RWPE2 (cell line): ENCODE results near the gene NRSN2.

Source experiments
- ATAC-seq: fragments of 200-7000 bp; cut with Tn5 transposase; 3 replicates; pipeline ENCODE4 v1.9.1; 2021; ENCODE audit warnings: low read depth
- DNase-seq: peaks from one replicate; pipeline ENCODE4 v3.0.0-alpha.2; 2020; ENCODE audit warnings: low spot score
- H3K27ac ChIP-seq: fragments of 450-650 bp; 2 replicates; pipeline ENCODE4 v1.5.1; 2017; ENCODE audit warnings: mild to moderate bottlenecking; ENCODE audit not compliant: poor library complexity, severe bottlenecking
- H3K27me3 ChIP-seq: fragments of 250-450 bp; sonication (Bioruptor Pico); 2 replicates; pipeline ENCODE4 v1.5.1; 2021; ENCODE audit warnings: mild to moderate bottlenecking, moderate library complexity; ENCODE audit not compliant: insufficient read depth, poor library complexity, severe bottlenecking
- H3K36me3 ChIP-seq: fragments of 250-450 bp; sonication (Bioruptor Pico); 2 replicates; pipeline ENCODE4 v1.5.1; 2020; ENCODE audit warnings: low read depth, mild to moderate bottlenecking, moderate library complexity
- H3K4me1 ChIP-seq: fragments of 250-450 bp; sonication (Bioruptor Pico); 2 replicates; pipeline ENCODE4 v1.5.1; 2021; ENCODE audit warnings: mild to moderate bottlenecking, moderate library complexity; ENCODE audit not compliant: insufficient read depth, poor library complexity, severe bottlenecking
- H3K4me3 ChIP-seq: fragments of 250-450 bp; sonication (Bioruptor Pico); 2 replicates; pipeline ENCODE4 v1.5.1; 2021; ENCODE audit warnings: mild to moderate bottlenecking, moderate library complexity; ENCODE audit not compliant: severe bottlenecking
- H3K9me3 ChIP-seq: fragments of 250-450 bp; sonication (Bioruptor Pico); 2 replicates; pipeline ENCODE4 v1.5.1; 2021; ENCODE audit warnings: mild to moderate bottlenecking, moderate library complexity; ENCODE audit not compliant: severe bottlenecking
- CTCF ChIP-seq: fragments of 450-650 bp; IDR thresholded peaks from one replicate; pipeline ENCODE4 v1.5.1; 2017; ENCODE audit warnings: mild to moderate bottlenecking, moderate library complexity; ENCODE audit not compliant: poor library complexity, severe bottlenecking

NRSN2 gene

GRCh38 chr20:397432-398237 is 50.7 kb downstream of the NRSN2 start:
- H3K9me3 ChIP-seq, result no peaks in the 10 kb centered on the region
- H3K4me1 ChIP-seq, result peaks cover 23% of the 10 kb centered on the region
- peaks cover 60% of the 10 kb centered on the region for H3K36me3 ChIP-seq
- no peaks in the 10 kb centered on the region for H3K27me3 ChIP-seq
- H3K27ac ChIP-seq, result peak overlapping the region; percentile 20
- H3K4me3 ChIP-seq, result no peak overlapping the region
- ATAC-seq (no peak), DNase-seq (no peak)
- TF ChIP-seq CTCF, result no peak

- TF ChIP-seq CTCF, result no peak
- Histone ChIP-seq H3K4me3 (no peak overlapping the region), H3K36me3 (peaks cover 44% of the 10 kb centered on the region), H3K27ac (peak overlapping the region; percentile 96), H3K4me1 (peaks cover 23% of the 10 kb centered on the region), H3K27me3 (no peaks in the 10 kb centered on the region), H3K9me3 (peaks cover 2% of the 10 kb centered on the region)
- ATAC-seq (no peak), DNase-seq (no peak)
Observed at GRCh38 chr20:399182-399707, 52.3 kb downstream of the NRSN2 start.

- Histone ChIP-seq H3K27ac (peak overlapping the region; percentile 96), H3K36me3 (peaks cover 36% of the 10 kb centered on the region), H3K4me3 (no peak overlapping the region), H3K4me1 (peaks cover 23% of the 10 kb centered on the region), H3K9me3 (peaks cover 2% of the 10 kb centered on the region), H3K27me3 (no peaks in the 10 kb centered on the region)
- DNase-seq (no peak), ATAC-seq (no peak; the same call in 1 of the 3 replicates)
- no peak for TF ChIP-seq CTCF
Observed at GRCh38 chr20:400128-400453, 53.2 kb downstream of the NRSN2 start.

- H3K36me3 ChIP-seq, result peaks cover 30% of the 10 kb centered on the region
Observed at GRCh38 chr20:400454-401275, 53.8 kb downstream of the NRSN2 start.

More at GRCh38 chr20:400454-401275, 53.8 kb downstream of the NRSN2 start:
- no peaks in the 10 kb centered on the region for H3K27me3 ChIP-seq
- H3K4me3 ChIP-seq, result no peak overlapping the region
- peaks cover 2% of the 10 kb centered on the region for H3K9me3 ChIP-seq
- ATAC-seq (peak; percentile 26), DNase-seq (no peak)
- H3K4me1 ChIP-seq, result peaks cover 23% of the 10 kb centered on the region
- TF ChIP-seq CTCF, result no peak
- peak overlapping the region; percentile 96 for H3K27ac ChIP-seq
